Body of pancreas (tissue), 4 donors: ENCODE measurements around the gene COPA. TPM values are rescaled to one million over a fixed set of nuclear protein-coding genes. Genes with fewer than 3 reads are reported as not detected.

Experiments
- ATAC-seq: fragments of 150-250 bp; one replicate; pipeline ENCODE4 v1.9.1; 2016
- DNase-seq, 4 donors: peaks; one replicate each; pipeline ENCODE4 v3.0.0-alpha.2; 2019
- H3K27ac ChIP-seq, 4 donors: fragments of 200-600 bp; sonication (generic); 1 replicate in 3 of 4; 2 replicates in 1 of 4; pipeline versions ENCODE4 v1.5.1 to v1.6.1; 2016 to 2019; ENCODE audit warnings: mild to moderate bottlenecking in 1 of 4, mixed read lengths in 1 of 4, moderate library complexity in 1 of 4
- H3K27me3 ChIP-seq, 2 donors: fragments of 200-600 bp; sonication (generic); one replicate each; pipeline ENCODE4 v1.6.0; 2016; ENCODE audit warnings: mild to moderate bottlenecking in 1 of 2
- H3K36me3 ChIP-seq, 2 donors: fragments of 200-600 bp; sonication (generic); replicated peaks in 1 of 2; 2 replicates each; pipeline ENCODE4 v1.5.1; 2016; ENCODE audit warnings: low read depth in 2 of 2; ENCODE audit not compliant: insufficient read depth in 1 of 2
- H3K4me1 ChIP-seq: fragments of 200-600 bp; sonication (generic); one replicate; pipeline ENCODE4 v1.6.0; 2016
- H3K4me3 ChIP-seq, 2 donors: fragments of 200-600 bp; sonication (generic); 1 replicate in 1 of 2; 2 replicates in 1 of 2; pipeline ENCODE4 v1.5.1; 2016 to 2019
- H3K9me3 ChIP-seq, 3 donors: fragments of 200-600 bp; sonication (generic); 1 replicate in 2 of 3; 2 replicates in 1 of 3; pipeline ENCODE4 v1.5.1; 2016
- POLR2A ChIP-seq, 3 donors: fragments of 450-650 bp; IDR thresholded peaks; one replicate each; pipeline ENCODE4 v1.6.1; 2016; ENCODE audit warnings: antibody characterized with exemption in 3 of 3, mild to moderate bottlenecking in 2 of 3
- WGBS, 2 donors: methylation state at CpG; one replicate each; pipeline ENCODE4 v1.1.5; 2017; 5-methylcytosine and 5-hydroxymethylcytosine counted together
- intact Hi-C: fragments of 100-400 bp; cut with DNase I; formaldehyde crosslinking; loops from one replicate; pipeline ENCODE4 v1.15.1; 2023
- total RNA-seq, 2 donors: library from RNA; depleted of rRNA; stranded (reverse); fragments of >200 nt; gene quantifications; one replicate each; pipeline ENCODE4 v1.1.0, GENCODE V29; 2016
- TF ChIP-seq, protein P1 (sequence below), 7 experiments: fragments of 450-650 bp in 4 of 7; fragments of 200-600 bp in 3 of 7; sonication (generic) in 3 of 7; IDR thresholded peaks; one replicate each; pipeline ENCODE4 v1.5.1; 2016 to 2019; ENCODE audit warnings: antibody characterized with exemption in 7 of 7

Gene COPA
- total RNA-seq, 2 donors from 2014 or later, result 75.8 to 86.7 TPM

DNA sequence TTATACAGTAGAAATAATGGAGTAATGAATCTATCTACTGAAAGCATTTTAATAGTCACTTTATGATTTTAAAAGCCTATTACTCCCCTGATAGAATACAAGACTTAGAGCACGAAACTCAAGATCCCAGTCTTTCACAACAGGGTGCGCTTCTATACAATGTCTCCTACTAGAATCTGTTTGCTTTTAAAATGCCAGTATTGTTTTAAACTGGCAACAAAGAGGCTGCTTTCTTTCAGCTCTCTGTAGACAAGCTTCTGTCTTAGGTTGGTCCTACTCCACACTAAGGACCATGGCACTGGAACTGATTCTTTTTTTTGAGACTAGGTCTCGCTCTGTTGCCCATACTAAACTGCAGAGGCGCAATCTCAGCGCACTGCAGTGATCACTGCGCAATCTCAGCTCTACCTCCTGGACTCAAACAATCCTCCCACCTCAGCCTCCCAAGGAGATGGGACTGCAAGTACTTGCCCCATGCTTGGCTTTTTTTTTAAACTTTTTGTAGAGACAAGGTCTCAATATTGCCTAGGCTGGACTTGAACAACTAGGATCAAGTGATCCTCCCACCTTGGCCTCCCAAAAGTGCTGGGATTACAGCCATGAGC, 85.5 kb downstream of the COPA start:
- ATAC-seq, result no peak
- WGBS, 2 donors, result 89 to 93% methylated on average over 6 of the region's 6 CpGs

DNA sequence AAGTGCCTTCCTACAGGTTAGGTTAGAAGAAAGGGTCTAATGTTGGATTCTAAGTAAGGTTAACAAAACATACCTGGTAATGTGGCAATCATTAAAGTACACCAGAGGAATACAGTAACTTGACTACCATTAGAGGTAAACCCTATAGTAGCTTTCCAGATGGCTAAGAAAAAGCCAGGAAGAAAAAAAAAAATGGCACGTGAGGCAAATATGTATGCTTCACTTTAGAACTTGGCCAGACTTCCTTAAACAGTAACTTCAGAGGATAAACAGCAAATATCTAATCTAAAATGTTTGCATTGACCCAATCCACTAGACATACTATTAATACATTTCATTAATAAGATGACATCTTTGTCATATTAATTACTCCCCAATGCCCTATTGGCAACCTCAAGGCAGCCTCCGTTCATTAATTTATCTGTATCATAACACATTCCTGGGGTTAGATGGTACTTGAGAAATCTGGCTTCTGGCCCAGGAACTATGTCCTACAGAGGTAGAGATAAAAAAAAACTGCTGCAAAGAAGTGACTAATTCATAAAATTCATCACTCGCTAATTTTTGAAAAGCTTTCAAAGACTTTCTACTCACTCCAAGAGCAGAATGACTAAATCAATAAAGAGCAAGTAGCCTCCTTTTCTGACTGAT, 86.5 kb downstream of the COPA start:
- TF ChIP-seq, protein P1, sequence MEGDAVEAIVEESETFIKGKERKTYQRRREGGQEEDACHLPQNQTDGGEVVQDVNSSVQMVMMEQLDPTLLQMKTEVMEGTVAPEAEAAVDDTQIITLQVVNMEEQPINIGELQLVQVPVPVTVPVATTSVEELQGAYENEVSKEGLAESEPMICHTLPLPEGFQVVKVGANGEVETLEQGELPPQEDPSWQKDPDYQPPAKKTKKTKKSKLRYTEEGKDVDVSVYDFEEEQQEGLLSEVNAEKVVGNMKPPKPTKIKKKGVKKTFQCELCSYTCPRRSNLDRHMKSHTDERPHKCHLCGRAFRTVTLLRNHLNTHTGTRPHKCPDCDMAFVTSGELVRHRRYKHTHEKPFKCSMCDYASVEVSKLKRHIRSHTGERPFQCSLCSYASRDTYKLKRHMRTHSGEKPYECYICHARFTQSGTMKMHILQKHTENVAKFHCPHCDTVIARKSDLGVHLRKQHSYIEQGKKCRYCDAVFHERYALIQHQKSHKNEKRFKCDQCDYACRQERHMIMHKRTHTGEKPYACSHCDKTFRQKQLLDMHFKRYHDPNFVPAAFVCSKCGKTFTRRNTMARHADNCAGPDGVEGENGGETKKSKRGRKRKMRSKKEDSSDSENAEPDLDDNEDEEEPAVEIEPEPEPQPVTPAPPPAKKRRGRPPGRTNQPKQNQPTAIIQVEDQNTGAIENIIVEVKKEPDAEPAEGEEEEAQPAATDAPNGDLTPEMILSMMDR (IDR thresholded peaks at IDR 0.05), result no peak
- no peak for TF ChIP-seq POLR2A (IDR thresholded peaks at IDR 0.05)
- WGBS, 2 donors, result 4 to 9% methylated on average over 3 of the region's 3 CpGs
- no peaks in the 10 kb centered on the region for H3K36me3 ChIP-seq
- no peaks in the 10 kb centered on the region for H3K27me3 ChIP-seq
- H3K9me3 ChIP-seq, result no peaks in the 10 kb centered on the region
- DNase-seq (peak in 1 of 4 donors; percentile 11), ATAC-seq (no peak)
- intact Hi-C loops, result loop anchor here (10.0 kb wide), 1 partner anchor 62 kb away; the partner anchor contains the start of gene CASQ1
- H3K4me1 ChIP-seq, result peaks cover 62% of the 10 kb centered on the region
- no peak overlapping the region for H3K4me3 ChIP-seq
- peak overlapping the region in 1 of 4 donors; percentile 39 for H3K27ac ChIP-seq

More for the DNA sequence above, 85.5 kb downstream of the COPA start:
- intact Hi-C loops, result loop anchor here (10.0 kb wide), 1 partner anchor 63 kb away; the partner anchor contains the start of gene CASQ1
- no peaks in the 10 kb centered on the region for H3K36me3 ChIP-seq
- H3K4me3 ChIP-seq, result no peak overlapping the region
- H3K27ac ChIP-seq, result no peak overlapping the region
- H3K9me3 ChIP-seq, result no peaks in the 10 kb centered on the region
- DNase-seq, result no peak
- H3K4me1 ChIP-seq, result peaks cover 52% of the 10 kb centered on the region
- no peaks in the 10 kb centered on the region for H3K27me3 ChIP-seq
- TF ChIP-seq, protein P1 (IDR thresholded peaks at IDR 0.05), result no peak
- TF ChIP-seq POLR2A (IDR thresholded peaks at IDR 0.05), result no peak

GRCh38 chr1:160255781-160256300, 87.2 kb downstream of the COPA start:
- intact Hi-C loops, result loop anchor here (10.0 kb wide), 1 partner anchor 61 kb away; the partner anchor contains the start of gene CASQ1
- ATAC-seq, result no peak
- H3K4me3 ChIP-seq, result no peak overlapping the region
- no peaks in the 10 kb centered on the region for H3K36me3 ChIP-seq
- no peak for DNase-seq
- TF ChIP-seq POLR2A (IDR thresholded peaks at IDR 0.05), result no peak
- TF ChIP-seq, protein P1 (IDR thresholded peaks at IDR 0.05), result no peak
- no peaks in the 10 kb centered on the region for H3K9me3 ChIP-seq
- WGBS, 2 donors, result 80 to 82% methylated on average over 4 of the region's 4 CpGs
- H3K27me3 ChIP-seq, result no peaks in the 10 kb centered on the region
- H3K4me1 ChIP-seq, result peaks cover 65% of the 10 kb centered on the region
- H3K27ac ChIP-seq, result no peak overlapping the region

- no peaks in the 10 kb centered on the region for H3K9me3 ChIP-seq
- WGBS, 2 donors, result 43 to 53% methylated on average over 5 of the region's 5 CpGs
- no peaks in the 10 kb centered on the region for H3K27me3 ChIP-seq
- peak; percentile 94 for ATAC-seq
- peak overlapping the region; percentile 18 to 42 (median 34) for H3K27ac ChIP-seq
- no peak overlapping the region for H3K4me3 ChIP-seq
- intact Hi-C loops, result loop anchor here (10.0 kb wide), 1 partner anchor 57 kb away; the partner anchor contains the start of gene CASQ1
- DNase-seq, result peak; percentile 76 to 87 (median 85)
- peak in 1 of 3 donors; percentile 5 for TF ChIP-seq POLR2A (IDR thresholded peaks at IDR 0.05)
- TF ChIP-seq, protein P1 (IDR thresholded peaks at IDR 0.05), result peak; percentile 45 to 95 (median 80)
- H3K36me3 ChIP-seq, result no peaks in the 10 kb centered on the region
- peaks cover 47% of the 10 kb centered on the region for H3K4me1 ChIP-seq
These were observed 91.1 kb downstream of the COPA start for GRCh38 chr1:160251687-160252526.
